GM12878 (cell line): ENCODE measurements around the gene TBP. TPM values are rescaled to one million over a fixed set of nuclear protein-coding genes. Genes with fewer than 3 reads are reported as not detected.

Experiments
- ATAC-seq: fragments of 200-7000 bp; cut with Tn5 transposase; 3 replicates; pipeline ENCODE4 v1.9.1; 2020; ENCODE audit warnings: mild to moderate bottlenecking, moderate library complexity
- BruUV-seq: library from RNA; stranded (reverse); fragments of 400-500 nt; replicated peaks from 2 replicates; lab custom pipeline; 2021; lab: Mats Ljungman, UMichigan
- CTCF ChIA-PET: fragments of 300-600 bp; sonication (Branson Sonifier 250); formaldehyde crosslinking; extraction: SDS; loops from one replicate; lab custom pipeline; 2021; ENCODE audit warnings: inconsistent platforms; lab: Yijun Ruan, JAX
- POLR2A ChIA-PET: fragments of 350-600 bp; formaldehyde crosslinking; extraction: SDS; loops from one replicate; lab custom pipeline; 2021; ENCODE audit warnings: inconsistent platforms; lab: Charles Lee
- RAD21 ChIA-PET: fragments of 300-600 bp; sonication (Branson Sonifier 250); formaldehyde crosslinking; loops from one replicate; lab custom pipeline; 2023; ENCODE audit warnings: antibody characterized with exemption; ENCODE audit not compliant: unreplicated experiment; lab: Charles Lee
- SMC1A ChIA-PET: fragments of 300-600 bp; sonication (Branson Sonifier 250); formaldehyde crosslinking; loops from one replicate; lab custom pipeline; 2023; ENCODE audit not compliant: unreplicated experiment, uncharacterized antibody; lab: Charles Lee
- DNase-seq: peaks from one replicate; pipeline ENCODE4 v3.0.0-alpha.2; 2011; ENCODE audit warnings: low read depth, low spot score
- FAIRE-seq: peaks from 3 replicates; lab custom pipeline; 2011; peaks lifted over from hg19 to GRCh38; lab: Jason Lieb, UNC
- H2AFZ ChIP-seq: 2 replicates; pipeline ENCODE4 v1.6.0; 2011; ENCODE audit warnings: low read depth, low read length, control low read depth; ENCODE audit not compliant: control insufficient read depth
- H3K27ac ChIP-seq: 2 replicates; pipeline ENCODE4 v1.5.1; 2011; ENCODE audit warnings: control low read depth; ENCODE audit not compliant: control insufficient read depth, insufficient read depth
- H3K27me3 ChIP-seq, 2 experiments: replicated peaks in 1 of 2; 2 replicates each; pipeline versions ENCODE4 v1.6.0 to v1.6.1; 2011; ENCODE audit warnings: low read length in 1 of 2; ENCODE audit not compliant: control insufficient read depth in 2 of 2, insufficient read depth in 2 of 2
- H3K36me3 ChIP-seq, 2 experiments: 2 replicates each; pipeline ENCODE4 v1.5.1; 2011; ENCODE audit warnings: low read length in 1 of 2; ENCODE audit not compliant: control insufficient read depth in 2 of 2, insufficient read depth in 2 of 2
- H3K4me1 ChIP-seq: 2 replicates; pipeline ENCODE4 v1.6.1; 2011; ENCODE audit warnings: mild to moderate bottlenecking, low read length, moderate library complexity, mixed read lengths; ENCODE audit not compliant: control insufficient read depth, insufficient read depth
- H3K4me2 ChIP-seq: 2 replicates; pipeline ENCODE4 v1.6.0; 2011; ENCODE audit warnings: control low read depth; ENCODE audit not compliant: control insufficient read depth, insufficient read depth
- H3K4me3 ChIP-seq: fragments of 200-600 bp; sonication (generic); 2 replicates; pipeline ENCODE4 v1.5.1; 2016
- H3K79me2 ChIP-seq: 2 replicates; pipeline ENCODE4 v1.6.0; 2011; ENCODE audit warnings: low read length; ENCODE audit not compliant: control insufficient read depth, insufficient read depth
- H3K9ac ChIP-seq: 2 replicates; pipeline ENCODE4 v1.8.0; 2011; ENCODE audit warnings: low read length, control low read depth, mixed read lengths; ENCODE audit not compliant: control insufficient read depth, insufficient read depth
- H3K9me3 ChIP-seq: replicated peaks from 3 replicates; pipeline ENCODE4 v1.5.1; 2011; ENCODE audit warnings: mild to moderate bottlenecking, low read length; ENCODE audit not compliant: control insufficient read depth, insufficient read depth
- H4K20me1 ChIP-seq: 2 replicates; pipeline ENCODE4 v1.6.0; 2011; ENCODE audit not compliant: control insufficient read depth, insufficient read depth
- ASH2L ChIP-seq: fragments of 300-600, 200-600 bp; sonication (generic); IDR thresholded peaks from 2 replicates; pipeline ENCODE4 v1.6.1; 2017; ENCODE audit warnings: low read depth, mild to moderate bottlenecking, borderline replicate concordance
- CBFB ChIP-seq: IDR thresholded peaks from 2 replicates; pipeline ENCODE4 v1.6.1; 2016; ENCODE audit warnings: antibody characterized with exemption, low read depth
- CEBPB ChIP-seq, 2 experiments: fragments of 150-350 bp in 1 of 2; IDR thresholded peaks; 2 replicates each; pipeline ENCODE4 v1.6.1; 2012 to 2014; ENCODE audit warnings: low read depth in 2 of 2, low read length in 2 of 2, borderline replicate concordance in 1 of 2, inconsistent platforms in 1 of 2
- CHD2 ChIP-seq: IDR thresholded peaks from 2 replicates; pipeline ENCODE4 v1.6.1; 2011; ENCODE audit warnings: low read depth, low read length, improper control_type of control experiment, borderline replicate concordance
- IKZF2 ChIP-seq, 2 experiments: fragments of 450-650 bp; IDR thresholded peaks; 2 replicates each; pipeline ENCODE4 v1.6.1; 2017; ENCODE audit warnings: mild to moderate bottlenecking in 2 of 2, moderate library complexity in 2 of 2
- JUNB ChIP-seq: IDR thresholded peaks from 2 replicates; pipeline ENCODE4 v1.6.1; 2016; ENCODE audit warnings: antibody characterized with exemption, mild to moderate bottlenecking
- KLF5 ChIP-seq: fragments of 450-650 bp; IDR thresholded peaks from 2 replicates; pipeline ENCODE4 v1.6.1; 2014; ENCODE audit warnings: mild to moderate bottlenecking; ENCODE audit not compliant: partially characterized antibody
- NFIC ChIP-seq: IDR thresholded peaks from 2 replicates; pipeline ENCODE4 v1.6.1; 2012; ENCODE audit warnings: low read depth, mild to moderate bottlenecking, inconsistent platforms, low read length, moderate library complexity
- RUNX3 ChIP-seq: IDR thresholded peaks from 2 replicates; pipeline ENCODE4 v1.6.1; 2012; ENCODE audit warnings: low read length, inconsistent platforms
- ZNF24 ChIP-seq: fragments of 450-650 bp; IDR thresholded peaks from 2 replicates; pipeline ENCODE4 v1.6.1; 2017; ENCODE audit warnings: antibody characterized with exemption, mild to moderate bottlenecking
- WGBS: methylation state at CpG from one replicate; pipeline ENCODE4 v1.1.6; 2016; ENCODE audit warnings: low lambda C conversion rate; ENCODE audit not compliant: insufficient replicate concordance, insufficient coverage; ENCODE audit errors: missing lambda C conversion rate; 5-methylcytosine and 5-hydroxymethylcytosine counted together
- in situ Hi-C: fragments of 300-500 bp; cut with MboI; formaldehyde crosslinking; loops from 9 replicates; pipeline ENCODE4 v1.14.3; 2018; ENCODE audit warnings: mixed read lengths
- intact Hi-C: fragments of 100-400 bp; cut with micrococcal nuclease; formaldehyde crosslinking; loops from one replicate; pipeline ENCODE4 v1.14.2; 2022; ENCODE audit not compliant: unreplicated experiment
- polyA plus RNA-seq, 11 experiments: library from polyadenylated mRNA; depleted of rRNA in 4 of 11; unstranded in 6 of 11; stranded (reverse) in 5 of 11; fragments of >200 nt; fragmentation: Nextera tagmentation in 4 of 11; fragmentation: Illumina TruSeq in 1 of 11; extraction: Ambion mirVana in 4 of 11; extraction: Trizol in 1 of 11; gene quantifications; 1 replicate in 1 of 11; 2 replicates in 10 of 11; pipeline versions ENCODE4 v1.2.1 to v1.2.3, GENCODE V29; 2011 to 2016; ENCODE audit warnings: inconsistent platforms in 2 of 11, missing spikeins in 2 of 11, low read depth in 1 of 11
- total RNA-seq, 4 experiments: library from RNA; depleted of rRNA in 3 of 4; stranded (reverse); fragments of >200 nt in 3 of 4; fragmentation: Illumina TruSeq in 1 of 4; extraction: Trizol in 1 of 4; gene quantifications; 2 replicates each; pipeline versions ENCODE4 v1.2.1 to v1.2.3, GENCODE V29; 2013 to 2021
- TF ChIP-seq, protein P1 (sequence below): fragments of 150-350 bp; IDR thresholded peaks from 2 replicates; pipeline ENCODE4 v1.6.1; 2016; ENCODE audit warnings: low read depth, low read length
- TF ChIP-seq, protein P2 (sequence below): fragments of 450-650 bp; IDR thresholded peaks from 2 replicates; pipeline ENCODE4 v1.6.1; 2017; ENCODE audit warnings: low read depth, mild to moderate bottlenecking, moderate library complexity
- TF ChIP-seq, protein P3 (sequence below), 3 experiments: IDR thresholded peaks in 2 of 3; conservative IDR thresholded peaks in 1 of 3; 2 replicates each; pipeline ENCODE4 v1.5.1; 2011; ENCODE audit warnings: low read depth in 3 of 3, low read length in 3 of 3, mild to moderate bottlenecking in 3 of 3, control low read depth in 2 of 3, moderate library complexity in 2 of 3, inconsistent platforms in 1 of 3, mixed read lengths in 1 of 3; ENCODE audit not compliant: control insufficient read depth in 2 of 3, insufficient read depth in 1 of 3; ENCODE audit errors: extremely low read depth in 1 of 3
- TF ChIP-seq, protein P4 (sequence below): IDR thresholded peaks from 2 replicates; pipeline ENCODE4 v1.6.1; 2011; ENCODE audit warnings: borderline replicate concordance, low read depth, mild to moderate bottlenecking, moderate library complexity, low read length; ENCODE audit not compliant: insufficient read depth, poor library complexity, severe bottlenecking

Gene TBP
- total and polyA plus RNA-seq, 10 of the 15 experiments (the other 5 are each of a cell fraction or from before 2014, with no cell fraction given), result 13.6 to 39.5 (median 26.5) TPM

DNA sequence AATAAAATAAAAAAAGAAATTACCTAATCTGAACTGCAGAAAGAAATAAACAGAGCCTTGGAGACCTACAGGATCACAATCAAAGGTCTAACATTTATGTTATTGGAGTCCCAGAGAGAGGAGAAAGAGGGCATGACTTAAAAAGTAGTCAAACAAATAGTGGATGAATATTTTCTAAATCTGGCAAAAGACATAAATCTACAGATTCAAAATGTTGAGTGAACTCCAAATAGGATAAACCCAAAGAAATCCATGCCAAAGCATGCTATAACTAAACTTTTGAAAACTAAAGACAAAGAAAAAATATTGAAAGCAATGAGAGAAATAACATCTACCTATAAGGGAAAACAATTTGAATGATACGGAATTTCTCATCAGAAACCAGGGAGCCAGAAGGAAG, 39.3 kb upstream of the TBP start:
- intact Hi-C loops, result loop anchor here (5.0 kb wide), 3 partner anchors 208 to 1558 kb away; partner anchors contain the start of gene FAM120B
- Histone ChIP-seq H2AFZ (no peak overlapping the region), H3K27me3 (no peaks in the 10 kb centered on the region), H3K4me1 (no peaks in the 10 kb centered on the region), H3K79me2 (no peaks in the 10 kb centered on the region), H3K4me2 (no peak overlapping the region), H3K4me3 (no peak overlapping the region), H3K27ac (no peak overlapping the region), H3K9me3 (no peaks in the 10 kb centered on the region), H3K9ac (no peak overlapping the region)
- FAIRE-seq (no peak), ATAC-seq (no peak), DNase-seq (no peak)
- in situ Hi-C loops, result loop anchor here (5.0 to 10.0 kb wide), 3 partner anchors 683 to 1560 kb away; no protein-coding TSS in a partner anchor
- CTCF ChIA-PET, result no interaction called here
- WGBS, result 81% methylated on average over 1 of the region's 1 CpG
- no TSS peak for BruUV-seq
- TF ChIP-seq, protein P1, sequence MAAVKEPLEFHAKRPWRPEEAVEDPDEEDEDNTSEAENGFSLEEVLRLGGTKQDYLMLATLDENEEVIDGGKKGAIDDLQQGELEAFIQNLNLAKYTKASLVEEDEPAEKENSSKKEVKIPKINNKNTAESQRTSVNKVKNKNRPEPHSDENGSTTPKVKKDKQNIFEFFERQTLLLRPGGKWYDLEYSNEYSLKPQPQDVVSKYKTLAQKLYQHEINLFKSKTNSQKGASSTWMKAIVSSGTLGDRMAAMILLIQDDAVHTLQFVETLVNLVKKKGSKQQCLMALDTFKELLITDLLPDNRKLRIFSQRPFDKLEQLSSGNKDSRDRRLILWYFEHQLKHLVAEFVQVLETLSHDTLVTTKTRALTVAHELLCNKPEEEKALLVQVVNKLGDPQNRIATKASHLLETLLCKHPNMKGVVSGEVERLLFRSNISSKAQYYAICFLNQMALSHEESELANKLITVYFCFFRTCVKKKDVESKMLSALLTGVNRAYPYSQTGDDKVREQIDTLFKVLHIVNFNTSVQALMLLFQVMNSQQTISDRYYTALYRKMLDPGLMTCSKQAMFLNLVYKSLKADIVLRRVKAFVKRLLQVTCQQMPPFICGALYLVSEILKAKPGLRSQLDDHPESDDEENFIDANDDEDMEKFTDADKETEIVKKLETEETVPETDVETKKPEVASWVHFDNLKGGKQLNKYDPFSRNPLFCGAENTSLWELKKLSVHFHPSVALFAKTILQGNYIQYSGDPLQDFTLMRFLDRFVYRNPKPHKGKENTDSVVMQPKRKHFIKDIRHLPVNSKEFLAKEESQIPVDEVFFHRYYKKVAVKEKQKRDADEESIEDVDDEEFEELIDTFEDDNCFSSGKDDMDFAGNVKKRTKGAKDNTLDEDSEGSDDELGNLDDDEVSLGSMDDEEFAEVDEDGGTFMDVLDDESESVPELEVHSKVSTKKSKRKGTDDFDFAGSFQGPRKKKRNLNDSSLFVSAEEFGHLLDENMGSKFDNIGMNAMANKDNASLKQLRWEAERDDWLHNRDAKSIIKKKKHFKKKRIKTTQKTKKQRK, result no peak
- TF ChIP-seq NFIC (no peak), CEBPB (IDR thresholded peaks at IDR 0.05; ENCODE audit: borderline replicate concordance in 1 of 2, low read depth in 2 of 2, low read length in 2 of 2) (no peak), ZNF24 (no peak), CBFB (no peak), ASH2L (no peak), CHD2 (no peak), RUNX3 (no peak), IKZF2 (IDR thresholded peaks at IDR 0.05) (no peak), KLF5 (no peak), JUNB (no peak)
- TF ChIP-seq, protein P2, sequence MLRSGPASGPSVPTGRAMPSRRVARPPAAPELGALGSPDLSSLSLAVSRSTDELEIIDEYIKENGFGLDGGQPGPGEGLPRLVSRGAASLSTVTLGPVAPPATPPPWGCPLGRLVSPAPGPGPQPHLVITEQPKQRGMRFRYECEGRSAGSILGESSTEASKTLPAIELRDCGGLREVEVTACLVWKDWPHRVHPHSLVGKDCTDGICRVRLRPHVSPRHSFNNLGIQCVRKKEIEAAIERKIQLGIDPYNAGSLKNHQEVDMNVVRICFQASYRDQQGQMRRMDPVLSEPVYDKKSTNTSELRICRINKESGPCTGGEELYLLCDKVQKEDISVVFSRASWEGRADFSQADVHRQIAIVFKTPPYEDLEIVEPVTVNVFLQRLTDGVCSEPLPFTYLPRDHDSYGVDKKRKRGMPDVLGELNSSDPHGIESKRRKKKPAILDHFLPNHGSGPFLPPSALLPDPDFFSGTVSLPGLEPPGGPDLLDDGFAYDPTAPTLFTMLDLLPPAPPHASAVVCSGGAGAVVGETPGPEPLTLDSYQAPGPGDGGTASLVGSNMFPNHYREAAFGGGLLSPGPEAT, result no peak
- TF ChIP-seq, protein P3, sequence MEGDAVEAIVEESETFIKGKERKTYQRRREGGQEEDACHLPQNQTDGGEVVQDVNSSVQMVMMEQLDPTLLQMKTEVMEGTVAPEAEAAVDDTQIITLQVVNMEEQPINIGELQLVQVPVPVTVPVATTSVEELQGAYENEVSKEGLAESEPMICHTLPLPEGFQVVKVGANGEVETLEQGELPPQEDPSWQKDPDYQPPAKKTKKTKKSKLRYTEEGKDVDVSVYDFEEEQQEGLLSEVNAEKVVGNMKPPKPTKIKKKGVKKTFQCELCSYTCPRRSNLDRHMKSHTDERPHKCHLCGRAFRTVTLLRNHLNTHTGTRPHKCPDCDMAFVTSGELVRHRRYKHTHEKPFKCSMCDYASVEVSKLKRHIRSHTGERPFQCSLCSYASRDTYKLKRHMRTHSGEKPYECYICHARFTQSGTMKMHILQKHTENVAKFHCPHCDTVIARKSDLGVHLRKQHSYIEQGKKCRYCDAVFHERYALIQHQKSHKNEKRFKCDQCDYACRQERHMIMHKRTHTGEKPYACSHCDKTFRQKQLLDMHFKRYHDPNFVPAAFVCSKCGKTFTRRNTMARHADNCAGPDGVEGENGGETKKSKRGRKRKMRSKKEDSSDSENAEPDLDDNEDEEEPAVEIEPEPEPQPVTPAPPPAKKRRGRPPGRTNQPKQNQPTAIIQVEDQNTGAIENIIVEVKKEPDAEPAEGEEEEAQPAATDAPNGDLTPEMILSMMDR (IDR thresholded peaks at IDR 0.05 in 2 of 3, conservative IDR thresholded peaks at IDR 0.05 in 1 of 3; ENCODE audit: control insufficient read depth in 2 of 3, extremely low read depth in 1 of 3, insufficient read depth in 1 of 3, low read depth in 3 of 3, low read length in 3 of 3), result no peak
- TF ChIP-seq, protein P4, sequence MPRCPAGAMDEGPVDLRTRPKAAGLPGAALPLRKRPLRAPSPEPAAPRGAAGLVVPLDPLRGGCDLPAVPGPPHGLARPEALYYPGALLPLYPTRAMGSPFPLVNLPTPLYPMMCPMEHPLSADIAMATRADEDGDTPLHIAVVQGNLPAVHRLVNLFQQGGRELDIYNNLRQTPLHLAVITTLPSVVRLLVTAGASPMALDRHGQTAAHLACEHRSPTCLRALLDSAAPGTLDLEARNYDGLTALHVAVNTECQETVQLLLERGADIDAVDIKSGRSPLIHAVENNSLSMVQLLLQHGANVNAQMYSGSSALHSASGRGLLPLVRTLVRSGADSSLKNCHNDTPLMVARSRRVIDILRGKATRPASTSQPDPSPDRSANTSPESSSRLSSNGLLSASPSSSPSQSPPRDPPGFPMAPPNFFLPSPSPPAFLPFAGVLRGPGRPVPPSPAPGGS, result no peak
- TF ChIP-seq, all 136 proteins: peak for 0
- ChIA-PET SMC1A (no interaction called here), RAD21 (no interaction called here), POLR2A (no interaction called here)
- Histone ChIP-seq H3K36me3 (no peaks in the 10 kb centered on the region), H4K20me1 (no peaks in the 10 kb centered on the region)
